ENCODE data around the gene SLC30A1.

DNA sequence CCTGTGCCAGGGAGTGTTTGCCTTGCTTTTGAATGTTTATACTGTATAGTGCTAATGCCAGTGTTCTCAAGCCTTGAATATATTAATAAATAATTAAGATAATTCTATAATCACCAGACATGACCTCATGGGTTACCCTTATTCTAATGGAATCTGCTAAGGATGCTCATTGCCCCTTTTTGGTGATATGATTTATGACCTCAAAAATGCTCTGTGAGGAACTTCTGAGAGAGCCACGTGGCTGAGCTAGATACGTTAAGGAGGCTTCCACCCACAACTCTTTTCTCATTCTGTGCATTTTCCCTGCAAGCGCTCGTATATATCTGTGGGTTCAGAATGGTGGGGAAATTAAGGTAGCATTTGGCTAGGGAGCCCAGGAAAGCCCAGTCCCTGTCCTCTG, 19.6 kb upstream of the SLC30A1 start:
- TF ChIP-seq, protein P1, sequence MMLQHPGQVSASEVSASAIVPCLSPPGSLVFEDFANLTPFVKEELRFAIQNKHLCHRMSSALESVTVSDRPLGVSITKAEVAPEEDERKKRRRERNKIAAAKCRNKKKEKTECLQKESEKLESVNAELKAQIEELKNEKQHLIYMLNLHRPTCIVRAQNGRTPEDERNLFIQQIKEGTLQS (IDR thresholded peaks at IDR 0.05) = no peak
- TF ChIP-seq POLR2A (IDR thresholded peaks at IDR 0.05; ENCODE audit: borderline replicate concordance, extremely low read depth, insufficient read depth, insufficient read length) (no peak), CEBPB (IDR thresholded peaks at IDR 0.05; ENCODE audit: low read depth) (no peak), EZH2 (IDR thresholded peaks at IDR 0.05) (no peak), RAD21 (IDR thresholded peaks at IDR 0.05; ENCODE audit: low read depth) (no peak), TCF7L2 (IDR thresholded peaks at IDR 0.05; ENCODE audit: borderline replicate concordance, extremely low read depth, insufficient read depth, insufficient read length) (no peak)
- TF ChIP-seq, protein P2, sequence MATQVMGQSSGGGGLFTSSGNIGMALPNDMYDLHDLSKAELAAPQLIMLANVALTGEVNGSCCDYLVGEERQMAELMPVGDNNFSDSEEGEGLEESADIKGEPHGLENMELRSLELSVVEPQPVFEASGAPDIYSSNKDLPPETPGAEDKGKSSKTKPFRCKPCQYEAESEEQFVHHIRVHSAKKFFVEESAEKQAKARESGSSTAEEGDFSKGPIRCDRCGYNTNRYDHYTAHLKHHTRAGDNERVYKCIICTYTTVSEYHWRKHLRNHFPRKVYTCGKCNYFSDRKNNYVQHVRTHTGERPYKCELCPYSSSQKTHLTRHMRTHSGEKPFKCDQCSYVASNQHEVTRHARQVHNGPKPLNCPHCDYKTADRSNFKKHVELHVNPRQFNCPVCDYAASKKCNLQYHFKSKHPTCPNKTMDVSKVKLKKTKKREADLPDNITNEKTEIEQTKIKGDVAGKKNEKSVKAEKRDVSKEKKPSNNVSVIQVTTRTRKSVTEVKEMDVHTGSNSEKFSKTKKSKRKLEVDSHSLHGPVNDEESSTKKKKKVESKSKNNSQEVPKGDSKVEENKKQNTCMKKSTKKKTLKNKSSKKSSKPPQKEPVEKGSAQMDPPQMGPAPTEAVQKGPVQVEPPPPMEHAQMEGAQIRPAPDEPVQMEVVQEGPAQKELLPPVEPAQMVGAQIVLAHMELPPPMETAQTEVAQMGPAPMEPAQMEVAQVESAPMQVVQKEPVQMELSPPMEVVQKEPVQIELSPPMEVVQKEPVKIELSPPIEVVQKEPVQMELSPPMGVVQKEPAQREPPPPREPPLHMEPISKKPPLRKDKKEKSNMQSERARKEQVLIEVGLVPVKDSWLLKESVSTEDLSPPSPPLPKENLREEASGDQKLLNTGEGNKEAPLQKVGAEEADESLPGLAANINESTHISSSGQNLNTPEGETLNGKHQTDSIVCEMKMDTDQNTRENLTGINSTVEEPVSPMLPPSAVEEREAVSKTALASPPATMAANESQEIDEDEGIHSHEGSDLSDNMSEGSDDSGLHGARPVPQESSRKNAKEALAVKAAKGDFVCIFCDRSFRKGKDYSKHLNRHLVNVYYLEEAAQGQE (IDR thresholded peaks at IDR 0.05; ENCODE audit: low read depth) = no peak
- TF ChIP-seq, protein P3, sequence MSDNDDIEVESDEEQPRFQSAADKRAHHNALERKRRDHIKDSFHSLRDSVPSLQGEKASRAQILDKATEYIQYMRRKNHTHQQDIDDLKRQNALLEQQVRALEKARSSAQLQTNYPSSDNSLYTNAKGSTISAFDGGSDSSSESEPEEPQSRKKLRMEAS (IDR thresholded peaks at IDR 0.05) = no peak
- TF ChIP-seq, protein P4, sequence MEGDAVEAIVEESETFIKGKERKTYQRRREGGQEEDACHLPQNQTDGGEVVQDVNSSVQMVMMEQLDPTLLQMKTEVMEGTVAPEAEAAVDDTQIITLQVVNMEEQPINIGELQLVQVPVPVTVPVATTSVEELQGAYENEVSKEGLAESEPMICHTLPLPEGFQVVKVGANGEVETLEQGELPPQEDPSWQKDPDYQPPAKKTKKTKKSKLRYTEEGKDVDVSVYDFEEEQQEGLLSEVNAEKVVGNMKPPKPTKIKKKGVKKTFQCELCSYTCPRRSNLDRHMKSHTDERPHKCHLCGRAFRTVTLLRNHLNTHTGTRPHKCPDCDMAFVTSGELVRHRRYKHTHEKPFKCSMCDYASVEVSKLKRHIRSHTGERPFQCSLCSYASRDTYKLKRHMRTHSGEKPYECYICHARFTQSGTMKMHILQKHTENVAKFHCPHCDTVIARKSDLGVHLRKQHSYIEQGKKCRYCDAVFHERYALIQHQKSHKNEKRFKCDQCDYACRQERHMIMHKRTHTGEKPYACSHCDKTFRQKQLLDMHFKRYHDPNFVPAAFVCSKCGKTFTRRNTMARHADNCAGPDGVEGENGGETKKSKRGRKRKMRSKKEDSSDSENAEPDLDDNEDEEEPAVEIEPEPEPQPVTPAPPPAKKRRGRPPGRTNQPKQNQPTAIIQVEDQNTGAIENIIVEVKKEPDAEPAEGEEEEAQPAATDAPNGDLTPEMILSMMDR (IDR thresholded peaks at IDR 0.05 in 2 of 3, conservative IDR thresholded peaks at IDR 0.05 in 1 of 3; ENCODE audit: borderline replicate concordance in 1 of 3, insufficient read depth in 1 of 3, low read depth in 2 of 3, low read length in 2 of 3) = no peak
- TF ChIP-seq, protein P5, sequence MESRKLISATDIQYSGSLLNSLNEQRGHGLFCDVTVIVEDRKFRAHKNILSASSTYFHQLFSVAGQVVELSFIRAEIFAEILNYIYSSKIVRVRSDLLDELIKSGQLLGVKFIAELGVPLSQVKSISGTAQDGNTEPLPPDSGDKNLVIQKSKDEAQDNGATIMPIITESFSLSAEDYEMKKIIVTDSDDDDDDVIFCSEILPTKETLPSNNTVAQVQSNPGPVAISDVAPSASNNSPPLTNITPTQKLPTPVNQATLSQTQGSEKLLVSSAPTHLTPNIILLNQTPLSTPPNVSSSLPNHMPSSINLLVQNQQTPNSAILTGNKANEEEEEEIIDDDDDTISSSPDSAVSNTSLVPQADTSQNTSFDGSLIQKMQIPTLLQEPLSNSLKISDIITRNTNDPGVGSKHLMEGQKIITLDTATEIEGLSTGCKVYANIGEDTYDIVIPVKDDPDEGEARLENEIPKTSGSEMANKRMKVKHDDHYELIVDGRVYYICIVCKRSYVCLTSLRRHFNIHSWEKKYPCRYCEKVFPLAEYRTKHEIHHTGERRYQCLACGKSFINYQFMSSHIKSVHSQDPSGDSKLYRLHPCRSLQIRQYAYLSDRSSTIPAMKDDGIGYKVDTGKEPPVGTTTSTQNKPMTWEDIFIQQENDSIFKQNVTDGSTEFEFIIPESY (IDR thresholded peaks at IDR 0.05; ENCODE audit: extremely low read depth, insufficient replicate concordance, low read length) = no peak

Data from HCT116 (cell line).